Thoracic aorta (tissue), 2 donors: ENCODE measurements around the gene TBC1D5. TPM values are rescaled to one million over a fixed set of nuclear protein-coding genes. Genes with fewer than 3 reads are reported as not detected.

Source experiments
- ATAC-seq: fragments of 150-250 bp; one replicate; pipeline ENCODE4 v1.8.0; 2017; ENCODE audit warnings: low read depth; ENCODE audit not compliant: insufficient number of reproducible peaks, low FRiP score
- DNase-seq: peaks from one replicate; pipeline ENCODE4 v3.0.0-alpha.2; 2020; ENCODE audit warnings: low spot score
- H3K27ac ChIP-seq, 2 donors: fragments of 200-600 bp; sonication (generic); 1 replicate in 1 of 2; 2 replicates in 1 of 2; pipeline ENCODE4 v1.5.1; 2016; ENCODE audit warnings: mild to moderate bottlenecking in 2 of 2, moderate library complexity in 2 of 2
- H3K27me3 ChIP-seq: fragments of 200-600 bp; sonication (generic); replicated peaks from 2 replicates; pipeline ENCODE4 v1.6.0; 2016; ENCODE audit warnings: mild to moderate bottlenecking; ENCODE audit not compliant: insufficient read depth
- H3K36me3 ChIP-seq: fragments of 200-600 bp; sonication (generic); one replicate; pipeline ENCODE4 v1.5.1; 2016
- H3K4me1 ChIP-seq, 2 donors: fragments of 200-600 bp; sonication (generic); 1 replicate in 1 of 2; 2 replicates in 1 of 2; pipeline versions ENCODE4 v1.5.1 to v1.6.0; 2016; ENCODE audit warnings: low read depth in 2 of 2, mild to moderate bottlenecking in 1 of 2; ENCODE audit not compliant: control insufficient read depth in 1 of 2
- H3K4me3 ChIP-seq: fragments of 200-600 bp; sonication (generic); 2 replicates; pipeline ENCODE4 v1.5.1; 2016; ENCODE audit warnings: mild to moderate bottlenecking
- H3K9me3 ChIP-seq: fragments of 200-600 bp; sonication (generic); 2 replicates; pipeline ENCODE4 v1.5.1; 2016
- total RNA-seq, 2 donors: library from RNA; depleted of rRNA; stranded (reverse); fragments of >200 nt; gene quantifications; one replicate each; pipeline versions ENCODE4 v1.1.0 to v1.2.3, GENCODE V29; 2016
- TF ChIP-seq, protein P1 (sequence below): fragments of 200-600 bp; sonication (generic); IDR thresholded peaks from one replicate; pipeline ENCODE4 v1.5.1; 2019; ENCODE audit warnings: antibody characterized with exemption

Gene TBC1D5
- total RNA-seq, 2 donors from 2014 or later: 80.6 to 103 TPM

DNA sequence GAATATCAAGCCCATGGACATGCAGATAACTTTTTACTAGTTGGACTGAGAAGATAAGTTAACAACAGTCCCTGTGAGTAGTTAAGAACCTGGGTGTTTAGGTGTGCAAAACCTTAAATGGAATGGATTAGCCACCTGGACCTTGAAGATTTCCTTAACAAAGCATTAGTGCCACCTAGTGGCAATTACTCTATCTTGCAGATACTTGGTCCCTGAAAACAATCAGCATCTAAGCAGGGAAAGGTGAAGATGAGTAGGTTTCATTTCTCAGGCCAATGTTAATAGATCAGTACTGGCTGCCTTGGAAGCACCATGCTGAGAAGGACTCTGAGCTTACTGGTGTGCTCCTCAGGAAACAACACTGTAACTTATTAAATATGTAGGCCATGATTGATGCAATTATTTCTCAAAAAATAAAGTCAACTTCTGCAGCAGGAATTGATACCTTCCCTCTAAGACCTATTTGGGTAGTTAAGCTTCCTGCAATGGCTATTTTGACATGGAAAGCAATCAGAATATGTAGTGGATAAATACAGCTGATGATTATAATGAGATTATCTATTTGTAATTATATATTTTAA is 329.4 kb downstream of the TBC1D5 start:
- DNase-seq (no peak), ATAC-seq (no peak)
- H3K4me1 ChIP-seq: no peaks in the 10 kb centered on the region
- TF ChIP-seq, protein P1, sequence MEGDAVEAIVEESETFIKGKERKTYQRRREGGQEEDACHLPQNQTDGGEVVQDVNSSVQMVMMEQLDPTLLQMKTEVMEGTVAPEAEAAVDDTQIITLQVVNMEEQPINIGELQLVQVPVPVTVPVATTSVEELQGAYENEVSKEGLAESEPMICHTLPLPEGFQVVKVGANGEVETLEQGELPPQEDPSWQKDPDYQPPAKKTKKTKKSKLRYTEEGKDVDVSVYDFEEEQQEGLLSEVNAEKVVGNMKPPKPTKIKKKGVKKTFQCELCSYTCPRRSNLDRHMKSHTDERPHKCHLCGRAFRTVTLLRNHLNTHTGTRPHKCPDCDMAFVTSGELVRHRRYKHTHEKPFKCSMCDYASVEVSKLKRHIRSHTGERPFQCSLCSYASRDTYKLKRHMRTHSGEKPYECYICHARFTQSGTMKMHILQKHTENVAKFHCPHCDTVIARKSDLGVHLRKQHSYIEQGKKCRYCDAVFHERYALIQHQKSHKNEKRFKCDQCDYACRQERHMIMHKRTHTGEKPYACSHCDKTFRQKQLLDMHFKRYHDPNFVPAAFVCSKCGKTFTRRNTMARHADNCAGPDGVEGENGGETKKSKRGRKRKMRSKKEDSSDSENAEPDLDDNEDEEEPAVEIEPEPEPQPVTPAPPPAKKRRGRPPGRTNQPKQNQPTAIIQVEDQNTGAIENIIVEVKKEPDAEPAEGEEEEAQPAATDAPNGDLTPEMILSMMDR: peak; percentile 64
- no peaks in the 10 kb centered on the region for H3K9me3 ChIP-seq
- no peak overlapping the region for H3K27ac ChIP-seq
- H3K36me3 ChIP-seq: no peaks in the 10 kb centered on the region
- no peak overlapping the region for H3K4me3 ChIP-seq
- H3K27me3 ChIP-seq: no peaks in the 10 kb centered on the region

DNA sequence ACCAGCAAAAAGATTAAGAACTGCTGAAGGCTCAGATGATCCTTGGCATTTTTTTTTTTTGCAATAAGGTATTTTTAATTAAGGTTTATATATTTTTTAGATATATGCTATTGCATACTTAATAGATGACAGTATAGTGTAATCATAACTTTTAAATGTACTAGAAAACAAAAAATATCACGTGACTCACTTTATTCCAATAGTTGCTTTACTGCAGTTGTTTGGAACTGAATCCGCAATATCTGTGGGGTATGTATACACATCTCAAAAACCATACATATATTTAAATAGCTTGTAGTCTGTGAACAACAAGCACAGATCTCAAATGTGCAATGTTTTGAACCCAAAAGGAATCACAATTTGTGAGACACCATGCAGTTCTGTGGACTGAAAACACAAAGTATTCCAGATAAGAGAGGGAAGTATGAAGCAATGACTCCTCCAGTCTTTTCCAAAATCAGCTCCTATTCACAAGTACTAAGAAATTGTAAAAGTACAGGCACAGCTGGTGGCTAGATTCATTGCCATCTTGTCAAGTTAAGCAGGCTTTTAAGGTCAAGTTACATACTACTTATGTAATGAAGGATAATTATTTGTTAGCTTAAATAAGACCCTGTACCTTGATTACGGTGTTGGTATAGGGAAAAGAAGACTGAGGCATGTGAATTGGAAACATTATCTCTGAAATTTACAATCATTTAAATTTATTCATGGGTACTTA is 331.1 kb downstream of the TBC1D5 start:
- no peak for ATAC-seq
- DNase-seq: no peak
- Histone ChIP-seq H3K36me3 (no peaks in the 10 kb centered on the region), H3K27ac (no peak overlapping the region), H3K4me3 (no peak overlapping the region), H3K4me1 (no peaks in the 10 kb centered on the region), H3K27me3 (no peaks in the 10 kb centered on the region), H3K9me3 (no peaks in the 10 kb centered on the region)
- TF ChIP-seq, protein P1: no peak

DNA sequence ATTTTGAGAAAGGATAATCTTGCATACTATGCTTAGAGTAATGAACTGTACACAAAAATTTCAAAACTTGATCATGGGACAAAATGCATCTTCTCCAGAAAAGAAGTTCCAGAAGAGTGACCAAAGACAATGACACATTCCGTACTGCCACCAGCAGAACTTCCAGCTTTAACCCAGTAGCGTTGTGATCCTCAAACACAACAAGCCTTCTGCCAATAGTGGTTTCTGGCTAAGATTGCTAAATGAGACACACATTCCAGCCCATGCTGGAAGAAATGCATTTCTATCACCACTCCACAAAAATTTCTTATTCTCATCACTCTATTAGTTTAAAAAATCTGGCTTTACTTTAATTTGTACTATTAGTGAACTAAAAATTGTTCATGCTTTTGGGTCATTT is 334.9 kb downstream of the TBC1D5 start:
- Histone ChIP-seq H3K4me1 (no peaks in the 10 kb centered on the region), H3K27ac (no peak overlapping the region), H3K4me3 (no peak overlapping the region), H3K9me3 (no peaks in the 10 kb centered on the region), H3K36me3 (peaks cover 6% of the 10 kb centered on the region), H3K27me3 (no peaks in the 10 kb centered on the region)
- ATAC-seq: no peak
- no peak for DNase-seq
- TF ChIP-seq, protein P1: no peak

DNA sequence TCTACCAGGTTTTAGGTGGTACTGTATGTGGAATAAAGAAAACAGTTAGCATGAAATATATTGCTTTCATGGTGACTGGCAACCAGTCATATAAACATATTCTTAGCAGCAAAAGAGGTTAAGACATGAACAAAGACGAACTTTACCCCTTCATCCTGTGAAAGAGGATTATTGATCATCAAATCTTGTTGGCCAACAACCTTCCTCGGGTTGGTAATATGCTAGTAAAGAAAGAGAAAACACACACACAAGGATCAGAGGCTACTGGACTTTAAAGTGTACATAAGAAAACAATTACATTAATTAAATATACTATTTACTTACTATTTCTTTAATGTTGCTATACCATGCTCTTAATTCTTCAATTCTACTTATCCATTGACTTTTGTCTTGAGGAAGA is 337.9 kb downstream of the TBC1D5 start:
- no peaks in the 10 kb centered on the region for H3K4me1 ChIP-seq
- no peak for ATAC-seq
- no peaks in the 10 kb centered on the region for H3K27me3 ChIP-seq
- H3K9me3 ChIP-seq: no peaks in the 10 kb centered on the region
- TF ChIP-seq, protein P1: no peak
- H3K36me3 ChIP-seq: peaks cover 11% of the 10 kb centered on the region
- no peak for DNase-seq
- H3K4me3 ChIP-seq: no peak overlapping the region
- no peak overlapping the region for H3K27ac ChIP-seq

DNA sequence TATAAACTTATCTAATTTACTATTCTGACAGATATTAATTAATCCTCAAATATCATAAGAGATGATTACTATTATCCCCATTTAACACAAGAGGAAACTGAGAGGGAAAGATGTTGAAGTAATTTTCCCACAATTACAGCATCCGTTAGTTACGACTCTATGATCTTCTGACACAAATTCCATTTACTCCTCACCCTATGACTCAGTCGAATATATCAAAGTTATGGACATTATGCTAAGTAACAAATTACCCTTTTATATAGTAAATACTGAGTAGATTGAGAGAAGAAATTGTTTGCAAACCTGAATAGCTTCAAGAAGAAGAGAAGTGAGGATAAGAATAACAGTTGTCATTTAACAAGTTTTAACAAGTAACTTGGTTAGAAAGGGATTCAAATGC is 340.0 kb downstream of the TBC1D5 start:
- DNase-seq: no peak
- Histone ChIP-seq H3K9me3 (no peaks in the 10 kb centered on the region), H3K36me3 (peaks cover 11% of the 10 kb centered on the region), H3K4me3 (no peak overlapping the region), H3K4me1 (no peaks in the 10 kb centered on the region), H3K27me3 (no peaks in the 10 kb centered on the region), H3K27ac (no peak overlapping the region)
- ATAC-seq: no peak
- TF ChIP-seq, protein P1: no peak
